GM23338 (cell line): ENCODE measurements around the gene KRTAP9-9. TPM values are rescaled to one million over a fixed set of nuclear protein-coding genes. Genes with fewer than 3 reads are reported as not detected.

Experiments used
- ATAC-seq: fragments of 200-7000 bp; cut with Tn5 transposase; 3 replicates; pipeline ENCODE4 v1.9.1; 2020
- DNase-seq: peaks from one replicate; pipeline ENCODE4 v3.0.0-alpha.2; 2015; ENCODE audit warnings: low spot score
- H2AFZ ChIP-seq: fragments of 200-600 bp; sonication (generic); 2 replicates; pipeline ENCODE4 v1.8.0; 2016; ENCODE audit warnings: antibody characterized with exemption, mild to moderate bottlenecking, moderate library complexity
- H3F3A ChIP-seq: fragments of 200-600 bp; sonication (generic); replicated peaks from 2 replicates; pipeline ENCODE4 v1.8.0; 2017; ENCODE audit warnings: antibody characterized with exemption, mixed run types, low read depth
- H3K27ac ChIP-seq: fragments of 200-600 bp; sonication (generic); 2 replicates; pipeline ENCODE4 v1.6.1; 2016; ENCODE audit warnings: low read depth
- H3K27me3 ChIP-seq: fragments of 200-600 bp; sonication (generic); 2 replicates; pipeline ENCODE4 v1.8.0; 2016; ENCODE audit warnings: mild to moderate bottlenecking, mixed run types, moderate library complexity; ENCODE audit not compliant: insufficient read depth
- H3K36me3 ChIP-seq: fragments of 200-600 bp; sonication (generic); 2 replicates; pipeline ENCODE4 v1.8.0; 2016; ENCODE audit warnings: mild to moderate bottlenecking; ENCODE audit not compliant: insufficient read depth
- H3K4me1 ChIP-seq: fragments of 200-600 bp; sonication (generic); 2 replicates; pipeline ENCODE4 v1.8.0; 2016; ENCODE audit warnings: mild to moderate bottlenecking, moderate library complexity; ENCODE audit not compliant: insufficient read depth
- H3K4me2 ChIP-seq: fragments of 200-600 bp; sonication (generic); 2 replicates; pipeline ENCODE4 v1.7.1; 2017; ENCODE audit warnings: mixed run types
- H3K4me3 ChIP-seq: fragments of 200-600 bp; sonication (generic); 2 replicates; pipeline ENCODE4 v1.6.1; 2016; ENCODE audit warnings: mixed run types
- H3K79me2 ChIP-seq: fragments of 200-600 bp; sonication (generic); replicated peaks from 2 replicates; pipeline ENCODE4 v1.8.0; 2017; ENCODE audit warnings: mild to moderate bottlenecking; ENCODE audit not compliant: insufficient read depth
- H3K9me2 ChIP-seq: fragments of 200-600 bp; sonication (generic); 2 replicates; pipeline ENCODE4 v1.8.0; 2017; ENCODE audit not compliant: insufficient read depth
- H4K20me1 ChIP-seq: fragments of 200-600 bp; sonication (generic); replicated peaks from 2 replicates; pipeline ENCODE4 v1.8.0; 2017; ENCODE audit warnings: mild to moderate bottlenecking; ENCODE audit not compliant: insufficient read depth
- H3K27ac Mint-ChIP-seq: 2 replicates; pipeline ENCODE4 v1.8.0; 2020; ENCODE audit warnings: inconsistent platforms, mild to moderate bottlenecking, moderate library complexity, mixed read lengths
- H3K27me3 Mint-ChIP-seq: 3 replicates; pipeline ENCODE4 v1.8.0; 2022; ENCODE audit warnings: low read depth, mild to moderate bottlenecking, moderate library complexity, mixed read lengths, inconsistent platforms; ENCODE audit not compliant: insufficient read depth, poor library complexity
- H3K36me3 Mint-ChIP-seq: 3 replicates; pipeline ENCODE4 v1.8.0; 2021; ENCODE audit warnings: low read depth, mild to moderate bottlenecking, inconsistent platforms, moderate library complexity, mixed read lengths
- H3K4me1 Mint-ChIP-seq: 3 replicates; pipeline ENCODE4 v1.8.0; 2020; ENCODE audit warnings: mild to moderate bottlenecking, inconsistent platforms, mixed read lengths
- H3K4me3 Mint-ChIP-seq: 3 replicates; pipeline ENCODE4 v1.8.0; 2021; ENCODE audit warnings: moderate library complexity, mild to moderate bottlenecking, inconsistent platforms, mixed read lengths
- H3K9me3 Mint-ChIP-seq: 3 replicates; pipeline ENCODE4 v1.8.0; 2020; ENCODE audit warnings: moderate library complexity, mild to moderate bottlenecking, inconsistent platforms, mixed read lengths
- ETS1 ChIP-seq: IDR thresholded peaks from 2 replicates; pipeline ENCODE4 v1.6.1; 2016; ENCODE audit warnings: antibody characterized with exemption
- EZH2phosphoT487 ChIP-seq: fragments of 200-600 bp; sonication (generic); IDR thresholded peaks from one replicate; pipeline ENCODE4 v1.8.1; 2018; ENCODE audit warnings: antibody characterized with exemption; ENCODE audit not compliant: unreplicated experiment
- JUNB ChIP-seq: IDR thresholded peaks from one replicate; pipeline ENCODE4 v1.6.1; 2016; ENCODE audit warnings: antibody characterized with exemption; ENCODE audit not compliant: unreplicated experiment
- NANOG ChIP-seq: IDR thresholded peaks from 2 replicates; pipeline ENCODE4 v1.6.1; 2016; ENCODE audit warnings: antibody characterized with exemption, borderline replicate concordance
- POLR2AphosphoS5 ChIP-seq: IDR thresholded peaks from 2 replicates; pipeline ENCODE4 v1.6.1; 2016; ENCODE audit warnings: antibody characterized with exemption, low read depth
- ZNF331 ChIP-seq: fragments of 250-450 bp; sonication (Bioruptor Pico); IDR thresholded peaks from 2 replicates; pipeline ENCODE4 v1.5.0; 2020; ENCODE audit warnings: low read depth, mild to moderate bottlenecking, moderate library complexity
- polyA plus RNA-seq: library from polyadenylated mRNA; unstranded; fragments of >200 nt; fragmentation: Nextera tagmentation; extraction: Ambion mirVana; gene quantifications from 2 replicates; pipeline ENCODE4 v1.2.1, GENCODE V29; 2016
- total RNA-seq: library from RNA; depleted of rRNA; stranded (reverse); fragments of >200 nt; shearing (Covaris generic); gene quantifications from 2 replicates; pipeline ENCODE4 v1.2.3, GENCODE V29; 2014
- TF ChIP-seq, protein P1 (sequence below), 2 experiments: fragments of 200-600 bp in 1 of 2; sonication (generic) in 1 of 2; conservative IDR thresholded peaks; 2 replicates each; pipeline versions ENCODE4 v1.5.1 to v1.6.1; 2016 to 2017; ENCODE audit warnings: antibody characterized with exemption in 2 of 2, low read depth in 2 of 2, mild to moderate bottlenecking in 2 of 2, moderate library complexity in 1 of 2

The KRTAP9-9 gene
- total and polyA plus RNA-seq, 2 experiments from 2014 or later: not detected

DNA sequence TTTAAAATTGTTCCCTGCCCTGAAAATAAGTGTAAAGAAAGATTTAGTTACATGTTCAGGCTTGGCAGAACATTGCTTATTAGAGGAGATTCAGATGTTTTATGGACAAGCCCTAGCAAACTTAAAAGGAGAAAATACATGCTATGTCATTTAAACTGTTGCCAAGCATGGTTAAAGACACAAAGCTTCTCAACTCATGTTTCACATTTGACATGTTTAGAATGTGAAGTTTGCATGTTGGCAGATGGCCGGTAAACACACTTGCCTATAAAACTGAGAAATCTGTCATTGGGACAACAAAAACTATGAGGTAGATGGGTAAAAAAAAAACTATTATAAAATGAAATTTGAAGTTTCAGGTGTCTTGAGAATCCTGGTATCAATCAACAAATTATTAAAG, 41.7 kb downstream of the KRTAP9-9 start (continued):
- TF ChIP-seq ZNF331: no peak
- no peak for TF ChIP-seq NANOG
- no peak for TF ChIP-seq POLR2AphosphoS5
- TF ChIP-seq, protein P1, sequence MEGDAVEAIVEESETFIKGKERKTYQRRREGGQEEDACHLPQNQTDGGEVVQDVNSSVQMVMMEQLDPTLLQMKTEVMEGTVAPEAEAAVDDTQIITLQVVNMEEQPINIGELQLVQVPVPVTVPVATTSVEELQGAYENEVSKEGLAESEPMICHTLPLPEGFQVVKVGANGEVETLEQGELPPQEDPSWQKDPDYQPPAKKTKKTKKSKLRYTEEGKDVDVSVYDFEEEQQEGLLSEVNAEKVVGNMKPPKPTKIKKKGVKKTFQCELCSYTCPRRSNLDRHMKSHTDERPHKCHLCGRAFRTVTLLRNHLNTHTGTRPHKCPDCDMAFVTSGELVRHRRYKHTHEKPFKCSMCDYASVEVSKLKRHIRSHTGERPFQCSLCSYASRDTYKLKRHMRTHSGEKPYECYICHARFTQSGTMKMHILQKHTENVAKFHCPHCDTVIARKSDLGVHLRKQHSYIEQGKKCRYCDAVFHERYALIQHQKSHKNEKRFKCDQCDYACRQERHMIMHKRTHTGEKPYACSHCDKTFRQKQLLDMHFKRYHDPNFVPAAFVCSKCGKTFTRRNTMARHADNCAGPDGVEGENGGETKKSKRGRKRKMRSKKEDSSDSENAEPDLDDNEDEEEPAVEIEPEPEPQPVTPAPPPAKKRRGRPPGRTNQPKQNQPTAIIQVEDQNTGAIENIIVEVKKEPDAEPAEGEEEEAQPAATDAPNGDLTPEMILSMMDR (conservative IDR thresholded peaks at IDR 0.05; ENCODE audit: low read depth in 2 of 2): no peak

DNA sequence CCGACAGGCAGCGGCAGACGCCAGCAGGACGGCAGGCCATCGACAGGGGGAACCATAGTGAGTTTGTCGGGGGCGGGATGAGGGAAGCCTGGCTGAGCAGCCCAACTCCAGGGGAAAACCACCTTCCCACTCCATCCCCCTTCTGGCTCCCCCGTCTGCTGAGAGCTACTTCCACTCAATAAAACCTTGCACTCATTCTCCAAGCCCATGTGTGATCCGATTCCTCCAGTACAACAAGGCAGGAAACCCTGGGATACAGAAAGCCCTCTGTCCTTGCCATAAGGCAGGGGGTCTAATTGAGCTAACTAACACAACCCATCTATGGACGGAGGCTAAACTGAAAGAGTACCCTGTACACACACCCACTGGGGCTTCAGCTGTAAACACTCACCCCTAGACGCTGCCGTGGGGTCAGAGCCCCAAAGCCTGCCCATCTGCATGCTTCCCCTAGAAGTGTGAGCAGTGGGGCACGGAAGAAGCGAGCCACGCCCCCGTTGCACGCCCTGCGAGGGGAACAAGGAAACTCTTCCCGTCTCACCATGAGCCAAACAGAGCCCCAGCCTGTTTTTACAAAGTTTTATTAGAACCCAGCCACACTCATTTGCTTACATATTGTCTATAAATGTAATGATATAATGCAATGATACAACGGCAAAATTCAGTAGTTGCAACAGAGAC, 43.4 kb downstream of the KRTAP9-9 start:
- Mint-ChIP-seq H3K36me3 (no peaks in the 10 kb centered on the region), H3K27me3 (peaks cover 2% of the 10 kb centered on the region), H3K4me3 (no peak overlapping the region), H3K4me1 (peaks cover 2% of the 10 kb centered on the region; the same call in 1 of the 3 replicates), H3K9me3 (no peaks in the 10 kb centered on the region; the same call in 2 of the 3 replicates), H3K27ac (no peak overlapping the region)
- H3K4me2 ChIP-seq: no peak overlapping the region
- ATAC-seq: peak; percentile 44
- peak; percentile 15 for DNase-seq
- no peaks in the 10 kb centered on the region for H4K20me1 ChIP-seq
- no peak overlapping the region for H3K4me3 ChIP-seq
- H3K79me2 ChIP-seq: no peaks in the 10 kb centered on the region
- H2AFZ ChIP-seq: peak overlapping the region; percentile 63; the same call in 1 of the 2 replicates
- no peaks in the 10 kb centered on the region for H3F3A ChIP-seq
- 0 out of 2 replicates have a peak, but pooled peaks cover 3% of the 10 kb centered on the region for H3K9me2 ChIP-seq
- no peaks in the 10 kb centered on the region for H3K4me1 ChIP-seq
- H3K36me3 ChIP-seq: no peaks in the 10 kb centered on the region; the same call in 1 of the 2 replicates
- TF ChIP-seq EZH2phosphoT487 (no peak), ZNF331 (no peak), ETS1 (no peak), NANOG (no peak), JUNB (no peak), POLR2AphosphoS5 (no peak)
- TF ChIP-seq, protein P1 (conservative IDR thresholded peaks at IDR 0.05; ENCODE audit: low read depth in 2 of 2): peak in 1 of 2 experiments; percentile 26; a peak in 2 of 4 replicates
- no peak overlapping the region for H3K27ac ChIP-seq
- H3K27me3 ChIP-seq: no peaks in the 10 kb centered on the region
